GM18951 (cell line): ENCODE data around the gene NDUFA8.

ENCODE experiments used
- POLR2A ChIP-seq: IDR thresholded peaks from 4 replicates; pipeline ENCODE4 v1.6.1; 2011; ENCODE audit warnings: mild to moderate bottlenecking; ENCODE audit not compliant: insufficient read length, insufficient read depth; ENCODE audit errors: extremely low read depth
- in situ Hi-C: fragments of 300-500 bp; cut with MboI; formaldehyde crosslinking; loops from one replicate; pipeline ENCODE4 v1.12.0; 2022; ENCODE audit warnings: low sequenced_read_pairs, mixed read lengths, inconsistent platforms; ENCODE audit not compliant: unreplicated experiment

NDUFA8 gene

GRCh38 chr9:122192261-122192875 is 32.8 kb upstream of the NDUFA8 start:
- in situ Hi-C loops, result no loop called here
- TF ChIP-seq POLR2A, result no peak

- in situ Hi-C loops, result no loop called here
- TF ChIP-seq POLR2A, result no peak
These were observed 32.0 kb upstream of the NDUFA8 start for GRCh38 chr9:122191584-122191983.

- in situ Hi-C loops, result no loop called here
- no peak for TF ChIP-seq POLR2A
These were observed 31.2 kb upstream of the NDUFA8 start for GRCh38 chr9:122190597-122191381.

- TF ChIP-seq POLR2A, result no peak
- in situ Hi-C loops, result no loop called here
These were observed 28.8 kb upstream of the NDUFA8 start for GRCh38 chr9:122188369-122188768.

- in situ Hi-C loops, result no loop called here
- no peak for TF ChIP-seq POLR2A
These were observed 27.3 kb upstream of the NDUFA8 start for GRCh38 chr9:122186777-122187470.

GRCh38 chr9:122186301-122186700 is 26.7 kb upstream of the NDUFA8 start:
- no peak for TF ChIP-seq POLR2A
- in situ Hi-C loops, result no loop called here

- in situ Hi-C loops, result no loop called here
- no peak for TF ChIP-seq POLR2A
These were observed 25.0 kb upstream of the NDUFA8 start for GRCh38 chr9:122184551-122184950.

GRCh38 chr9:122183501-122183900 is 23.9 kb upstream of the NDUFA8 start:
- TF ChIP-seq POLR2A, result no peak
- in situ Hi-C loops, result no loop called here

- in situ Hi-C loops, result no loop called here
- TF ChIP-seq POLR2A, result no peak
These were observed 21.1 kb upstream of the NDUFA8 start for GRCh38 chr9:122180633-122181032.

GRCh38 chr9:122179690-122180074 is 20.1 kb upstream of the NDUFA8 start:
- in situ Hi-C loops, result no loop called here
- TF ChIP-seq POLR2A, result no peak

GRCh38 chr9:122179054-122179689 is 19.6 kb upstream of the NDUFA8 start:
- in situ Hi-C loops, result no loop called here
- TF ChIP-seq POLR2A, result no peak

- in situ Hi-C loops, result no loop called here
- no peak for TF ChIP-seq POLR2A
These were observed 17.3 kb upstream of the NDUFA8 start for GRCh38 chr9:122176916-122177315.

- in situ Hi-C loops, result no loop called here
- no peak for TF ChIP-seq POLR2A
These were observed 14.1 kb upstream of the NDUFA8 start for GRCh38 chr9:122173670-122174069.

- TF ChIP-seq POLR2A, result no peak
- in situ Hi-C loops, result no loop called here
These were observed 12.6 kb upstream of the NDUFA8 start for GRCh38 chr9:122172131-122172530.

GRCh38 chr9:122168356-122168755 is 8.8 kb upstream of the NDUFA8 start:
- in situ Hi-C loops, result no loop called here
- no peak for TF ChIP-seq POLR2A
